NCI-H1694 (cell line): Measurements from ENCODE around the gene THEM5.
"Not testable (repeated sequence)": the region's sequence is repeated elsewhere in the genome, so short reads cannot be mapped to it uniquely, and the experiment has no call there.

ENCODE experiments used
- DNase-seq: peaks from one replicate; lab custom pipeline; 2025; lab: John Stamatoyannopoulos, UW

The THEM5 gene

DNA sequence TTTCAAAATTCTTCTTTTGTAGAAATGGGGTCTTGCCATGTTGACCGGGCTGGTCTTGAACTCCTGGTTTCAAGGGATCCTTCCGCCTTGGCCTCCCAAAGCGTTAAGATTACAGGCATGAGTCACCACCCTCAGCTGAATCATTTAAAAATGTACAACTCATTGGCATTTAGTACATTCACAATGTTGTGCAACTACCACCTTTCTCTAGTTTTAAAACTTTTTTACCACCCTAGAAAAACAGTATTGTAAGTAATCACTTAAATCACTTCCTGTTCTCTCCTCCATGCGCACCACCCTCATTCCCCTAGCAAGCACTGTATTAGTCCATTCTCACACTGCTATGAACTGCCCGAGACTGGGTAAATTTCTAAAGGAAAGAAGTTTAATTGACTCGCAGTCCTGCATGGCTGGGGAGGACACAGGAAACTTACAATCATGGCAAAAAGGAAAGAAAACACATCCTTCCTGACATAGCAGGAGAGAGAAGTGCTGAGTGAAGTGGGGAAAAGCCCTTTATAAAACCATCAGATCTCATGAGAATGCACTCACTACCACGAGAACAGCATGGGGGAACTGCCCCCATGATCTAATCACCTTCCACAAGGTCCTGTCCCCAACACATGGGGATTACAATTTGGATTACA lies 14.4 kb upstream of the THEM5 start:
- no peak for DNase-seq

GRCh38 chr1:151867321-151867720 lies 13.8 kb upstream of the THEM5 start:
- no peak for DNase-seq

GRCh38 chr1:151864411-151864810 lies 10.9 kb upstream of the THEM5 start:
- no peak for DNase-seq

DNA sequence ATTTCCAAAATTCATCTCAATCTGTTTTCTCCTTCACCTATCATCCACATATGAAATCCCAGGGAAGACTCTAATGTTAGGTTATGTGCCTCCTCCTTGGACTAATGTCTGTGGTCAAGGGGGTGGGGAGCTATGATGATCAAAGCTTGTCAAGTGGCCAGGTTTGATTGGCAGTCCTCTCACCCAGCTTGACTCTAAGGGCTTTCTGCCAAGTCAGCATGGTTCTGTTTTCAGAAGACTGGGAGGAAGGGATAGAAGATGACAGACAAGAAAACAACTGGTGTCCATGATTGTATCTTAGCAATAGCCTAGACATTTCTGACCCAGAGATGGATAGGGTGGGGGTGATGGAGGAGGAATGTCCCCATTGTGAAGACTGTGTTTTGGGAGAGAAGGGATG lies 9.1 kb upstream of the THEM5 start:
- no peak for DNase-seq

- no peak for DNase-seq
These were observed 7.1 kb upstream of the THEM5 start for GRCh38 chr1:151860504-151861187.

DNA sequence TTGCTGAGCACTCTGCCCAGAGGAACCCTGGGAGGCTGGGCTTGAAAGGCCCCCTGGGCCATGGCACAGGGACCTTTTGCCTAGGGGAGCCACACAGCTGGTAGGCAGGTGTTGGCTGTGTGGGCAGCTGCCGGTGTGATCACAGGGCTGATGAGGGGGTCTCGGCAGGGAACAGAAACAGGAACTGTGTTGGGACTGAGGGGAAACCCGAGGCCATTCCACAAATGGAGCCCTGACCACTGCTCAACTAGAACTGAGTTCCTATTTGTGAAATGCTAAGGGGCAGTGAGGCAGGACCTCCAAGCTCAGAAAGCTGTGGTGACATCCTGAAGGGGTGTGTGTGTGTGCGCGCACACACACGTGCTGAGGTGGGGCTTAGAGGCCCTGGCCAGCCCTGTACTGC lies 6.4 kb upstream of the THEM5 start:
- DNase-seq, result no peak

GRCh38 chr1:151858886-151859665 lies 5.6 kb upstream of the THEM5 start:
- DNase-seq, result no peak

- DNase-seq, result no peak
These were observed 4.7 kb upstream of the THEM5 start for GRCh38 chr1:151858030-151858746.

- no peak for DNase-seq
These were observed 2.4 kb upstream of the THEM5 start for GRCh38 chr1:151855933-151856332.

GRCh38 chr1:151855516-151855915 lies 2.0 kb upstream of the THEM5 start:
- not testable (repeated sequence) for DNase-seq

DNA sequence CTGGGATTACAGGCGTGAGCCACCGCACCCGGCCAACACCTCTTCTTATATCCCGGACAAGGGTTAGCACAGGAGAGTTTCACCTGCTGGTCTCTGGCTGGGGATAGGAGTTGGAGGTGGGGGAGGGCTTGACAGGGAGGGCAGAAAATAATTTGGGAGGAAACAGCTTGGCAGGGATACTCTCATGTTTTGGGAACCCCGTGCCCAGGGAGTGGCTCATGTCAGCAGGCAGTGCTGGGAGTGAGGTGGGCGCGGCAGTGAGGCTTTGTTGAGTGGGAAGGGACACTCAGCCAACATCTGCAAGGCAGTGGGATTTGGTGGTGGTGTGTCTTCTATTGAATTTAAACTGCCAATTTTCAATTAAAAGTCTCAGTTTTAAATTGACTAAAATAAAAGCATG lies 1.1 kb upstream of the THEM5 start:
- DNase-seq, result no peak

- DNase-seq, result no peak
These were observed 779 bp downstream of the THEM5 start for GRCh38 chr1:151852733-151853132.

- DNase-seq, result no peak
These were observed 1.6 kb downstream of the THEM5 start for GRCh38 chr1:151851886-151852285.

DNA sequence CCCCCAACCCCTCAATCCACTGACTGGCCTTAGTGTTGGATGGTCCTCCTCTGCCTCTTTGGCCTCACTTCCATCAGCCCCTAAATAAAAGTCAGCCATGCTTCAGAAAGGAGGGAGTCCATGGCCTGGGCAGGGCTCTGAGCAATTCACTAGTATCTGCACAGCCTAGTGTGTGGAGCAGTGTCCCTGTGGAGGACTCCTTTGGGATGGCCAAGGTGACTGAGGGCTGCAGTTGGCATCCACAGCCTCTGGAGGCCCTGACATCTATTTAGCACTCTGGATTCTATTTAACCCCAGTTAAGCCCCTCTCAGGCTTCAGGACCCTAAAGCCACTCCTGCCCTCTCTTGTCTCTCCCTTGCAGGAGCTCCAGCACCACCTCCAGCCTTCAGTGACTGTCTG lies 3.6 kb downstream of the THEM5 start:
- no peak for DNase-seq

DNA sequence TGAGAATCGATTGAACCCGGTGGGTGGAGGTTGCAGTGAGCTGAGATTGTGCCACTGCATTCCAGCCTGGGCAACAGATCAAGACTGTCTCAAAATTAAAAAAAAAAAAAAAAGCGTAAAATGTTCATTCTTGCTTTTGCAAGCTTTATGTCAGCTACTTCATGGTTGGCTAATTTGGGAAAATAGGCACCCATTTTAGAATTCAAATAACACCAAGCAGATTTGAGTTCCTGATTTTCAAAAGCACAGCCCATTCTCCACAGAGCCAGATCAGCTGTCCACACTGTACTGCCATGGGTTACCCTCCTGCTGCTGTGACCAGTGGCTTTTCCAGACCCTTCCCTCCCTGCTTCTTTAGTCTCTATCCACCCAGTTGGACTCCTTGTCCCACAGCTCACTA lies 4.4 kb downstream of the THEM5 start:
- no peak for DNase-seq

GRCh38 chr1:151847867-151848596 lies 5.5 kb downstream of the THEM5 start:
- DNase-seq, result no peak

DNA sequence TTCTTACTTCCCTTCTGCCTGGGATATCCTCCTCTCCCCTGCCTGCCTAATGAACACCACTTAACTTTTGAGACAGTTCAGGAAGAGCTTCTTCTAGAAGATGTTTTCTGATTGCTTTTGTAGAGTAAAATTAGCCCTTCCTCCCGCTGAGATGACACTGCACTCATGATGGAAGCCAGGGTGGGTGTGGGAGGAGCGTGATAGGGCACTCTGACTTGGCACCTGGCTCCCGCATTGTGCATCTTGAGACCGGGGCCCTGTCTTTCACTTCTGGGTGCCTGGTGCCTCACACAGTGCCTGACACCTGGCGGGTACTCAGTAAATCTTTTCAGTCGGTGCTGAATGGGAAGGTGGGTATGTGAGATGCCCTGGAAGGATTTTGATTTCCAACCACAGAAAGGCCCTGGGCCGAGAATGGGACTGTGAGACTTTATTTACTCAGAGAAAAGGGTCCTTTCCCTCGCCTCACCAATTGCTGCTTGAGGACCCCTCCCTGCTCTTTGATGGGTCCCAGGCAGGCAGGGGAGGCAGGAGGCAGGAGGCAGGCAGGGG lies 6.8 kb downstream of the THEM5 start:
- no peak for DNase-seq

DNA sequence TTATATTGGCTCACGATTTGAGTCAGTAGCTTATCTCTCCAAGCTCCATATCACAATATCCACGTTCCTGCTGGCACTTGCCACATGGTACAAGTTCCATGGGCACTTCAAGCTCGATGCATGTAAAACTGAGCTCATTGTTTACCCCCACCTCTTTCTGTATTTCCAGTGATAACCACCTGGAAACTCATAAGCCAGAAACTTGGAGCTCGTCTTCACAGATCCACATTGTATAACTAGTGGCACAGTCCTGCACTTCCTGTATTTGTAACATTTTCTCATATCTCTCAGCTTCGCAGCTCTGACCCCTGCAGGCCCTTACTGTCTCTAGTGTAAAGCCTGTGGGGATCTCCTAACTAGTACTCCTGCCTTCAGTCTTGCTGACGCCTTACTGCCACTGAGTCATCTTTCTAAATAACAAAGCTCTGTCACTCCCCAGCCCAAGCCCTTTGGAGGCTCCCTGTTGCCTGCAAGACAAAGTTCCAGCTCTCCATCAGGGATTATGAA lies 7.4 kb downstream of the THEM5 start:
- no peak for DNase-seq

DNA sequence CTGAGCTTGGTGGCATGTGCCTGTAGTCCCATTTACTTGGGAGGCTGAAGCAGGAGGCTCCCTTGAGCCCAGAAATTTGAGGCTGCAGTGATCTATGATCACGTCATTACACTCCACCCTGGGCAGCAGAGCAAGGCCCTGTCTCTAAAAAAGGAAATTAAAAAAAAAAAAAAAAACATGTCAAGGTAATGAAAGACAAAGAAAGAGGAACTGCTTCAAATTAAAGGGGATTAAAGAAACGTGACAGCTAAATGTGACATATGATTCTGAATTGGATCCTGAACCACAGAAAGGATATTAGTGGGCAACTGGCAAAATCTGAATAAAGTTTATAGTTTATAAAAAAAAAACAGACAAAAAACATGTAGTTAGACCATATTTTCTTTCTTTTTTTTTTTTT lies 10.1 kb downstream of the THEM5 start:
- DNase-seq, result no peak

- DNase-seq, result no peak
These were observed 12.4 kb downstream of the THEM5 start for GRCh38 chr1:151841141-151841540.

- DNase-seq, result no peak
These were observed 13.1 kb downstream of the THEM5 start for GRCh38 chr1:151840421-151840820.
